ENCODE measurements around the gene ERGIC1.

Gene ERGIC1

GRCh38 chr5:172950176-172950965, 116.3 kb downstream of the ERGIC1 start:
- no peak for DNase-seq (ENCODE audit: low read depth)

- no peak for DNase-seq (ENCODE audit: low read depth)
Observed at GRCh38 chr5:172951371-172952033, 117.5 kb downstream of the ERGIC1 start.

GRCh38 chr5:172952034-172952511, 118.0 kb downstream of the ERGIC1 start:
- DNase-seq (ENCODE audit: low read depth) = no peak

GRCh38 chr5:172953776-172954675, 120.0 kb downstream of the ERGIC1 start:
- DNase-seq (ENCODE audit: low read depth) = no peak

GRCh38 chr5:172954751-172955159, 120.7 kb downstream of the ERGIC1 start:
- no peak for DNase-seq (ENCODE audit: low read depth)

GRCh38 chr5:172956228-172956627, 122.2 kb downstream of the ERGIC1 start:
- DNase-seq (ENCODE audit: low read depth) = no peak

GRCh38 chr5:172956936-172957335, 122.9 kb downstream of the ERGIC1 start:
- no peak for DNase-seq (ENCODE audit: low read depth)

GRCh38 chr5:172957458-172957857, 123.4 kb downstream of the ERGIC1 start:
- no peak for DNase-seq (ENCODE audit: low read depth)

- DNase-seq (ENCODE audit: low read depth) = peak; percentile 46
Observed at GRCh38 chr5:172958331-172959046, 124.4 kb downstream of the ERGIC1 start.

- no peak for DNase-seq (ENCODE audit: low read depth)
Observed at GRCh38 chr5:172959824-172960799, 126.1 kb downstream of the ERGIC1 start.

- DNase-seq (ENCODE audit: low read depth) = no peak
Observed at GRCh38 chr5:172969921-172970320, 135.9 kb downstream of the ERGIC1 start.

GRCh38 chr5:172971482-172971881, 137.4 kb downstream of the ERGIC1 start:
- no peak for DNase-seq (ENCODE audit: low read depth)

- DNase-seq (ENCODE audit: low read depth) = no peak
Observed at GRCh38 chr5:172972552-172972951, 138.5 kb downstream of the ERGIC1 start.

GRCh38 chr5:172973127-172973916, 139.3 kb downstream of the ERGIC1 start:
- no peak for DNase-seq (ENCODE audit: low read depth)

GRCh38 chr5:172973931-172974330, 139.9 kb downstream of the ERGIC1 start:
- DNase-seq (ENCODE audit: low read depth) = no peak

- no peak for DNase-seq (ENCODE audit: low read depth)
Observed at GRCh38 chr5:172975289-172975688, 141.2 kb downstream of the ERGIC1 start.

GRCh38 chr5:172979778-172980177, 145.7 kb downstream of the ERGIC1 start:
- DNase-seq (ENCODE audit: low read depth) = no peak

GRCh38 chr5:172981931-172982330, 147.9 kb downstream of the ERGIC1 start:
- DNase-seq (ENCODE audit: low read depth) = no peak

GRCh38 chr5:172983542-172984243, 149.6 kb downstream of the ERGIC1 start, which contains the start of gene ATP6V0E1:
Gene ATP6V0E1 (plus strand): TSS chr5:172983771. CDS start chr5:172983861, 90 bp downstream.
- DNase-seq (ENCODE audit: low read depth) = peak; percentile 95
